Thyroid gland (tissue), 4 donors: Measurements from ENCODE around the gene DSG3.

Experiments used
- POLR2A ChIP-seq, 2 donors: fragments of 450-650 bp; IDR thresholded peaks; one replicate each; pipeline ENCODE4 v1.6.1; 2017; ENCODE audit warnings: antibody characterized with exemption in 2 of 2, mild to moderate bottlenecking in 2 of 2, moderate library complexity in 1 of 2
- TF ChIP-seq, protein P1 (sequence below), 6 experiments: fragments of 200-600 bp in 3 of 6; fragments of 450-650 bp in 3 of 6; sonication (generic) in 3 of 6; IDR thresholded peaks; one replicate each; pipeline ENCODE4 v1.5.1; 2016 to 2019; ENCODE audit warnings: antibody characterized with exemption in 6 of 6, mild to moderate bottlenecking in 2 of 6, inconsistent platforms in 1 of 6, moderate library complexity in 1 of 6

DNA sequence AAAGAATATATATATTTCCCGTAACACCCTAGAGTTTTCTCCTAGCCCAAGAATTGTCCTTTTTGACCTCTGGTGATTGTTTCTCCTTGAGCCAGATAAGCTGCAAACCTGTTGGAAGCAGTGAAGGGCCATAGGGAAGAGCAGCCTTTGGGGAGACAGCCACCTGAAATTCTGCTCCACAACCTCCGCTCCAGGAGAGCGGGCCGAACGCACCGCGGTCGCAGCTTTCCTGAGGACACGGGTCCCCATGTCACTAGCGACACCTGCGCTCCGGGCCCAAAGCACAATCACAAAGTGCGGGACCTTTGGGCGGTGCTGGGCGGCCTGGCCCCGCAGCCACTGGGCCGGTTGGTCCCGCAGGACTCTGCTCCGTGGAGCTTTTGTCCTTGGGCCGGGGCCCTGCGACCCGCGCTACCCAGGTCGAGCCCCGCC is 49.9 kb downstream of the DSG3 start:
- TF ChIP-seq, protein P1, sequence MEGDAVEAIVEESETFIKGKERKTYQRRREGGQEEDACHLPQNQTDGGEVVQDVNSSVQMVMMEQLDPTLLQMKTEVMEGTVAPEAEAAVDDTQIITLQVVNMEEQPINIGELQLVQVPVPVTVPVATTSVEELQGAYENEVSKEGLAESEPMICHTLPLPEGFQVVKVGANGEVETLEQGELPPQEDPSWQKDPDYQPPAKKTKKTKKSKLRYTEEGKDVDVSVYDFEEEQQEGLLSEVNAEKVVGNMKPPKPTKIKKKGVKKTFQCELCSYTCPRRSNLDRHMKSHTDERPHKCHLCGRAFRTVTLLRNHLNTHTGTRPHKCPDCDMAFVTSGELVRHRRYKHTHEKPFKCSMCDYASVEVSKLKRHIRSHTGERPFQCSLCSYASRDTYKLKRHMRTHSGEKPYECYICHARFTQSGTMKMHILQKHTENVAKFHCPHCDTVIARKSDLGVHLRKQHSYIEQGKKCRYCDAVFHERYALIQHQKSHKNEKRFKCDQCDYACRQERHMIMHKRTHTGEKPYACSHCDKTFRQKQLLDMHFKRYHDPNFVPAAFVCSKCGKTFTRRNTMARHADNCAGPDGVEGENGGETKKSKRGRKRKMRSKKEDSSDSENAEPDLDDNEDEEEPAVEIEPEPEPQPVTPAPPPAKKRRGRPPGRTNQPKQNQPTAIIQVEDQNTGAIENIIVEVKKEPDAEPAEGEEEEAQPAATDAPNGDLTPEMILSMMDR (IDR thresholded peaks at IDR 0.05), result no peak
- no peak for TF ChIP-seq POLR2A (IDR thresholded peaks at IDR 0.05)
